H1 (cell line): ENCODE data around the gene CDCA4. TPM values are rescaled to one million over a fixed set of nuclear protein-coding genes. Genes with fewer than 3 reads are reported as not detected.

Source experiments
- CHD7 ChIP-seq: fragments of 300-600 bp; sonication (generic); IDR thresholded peaks from 2 replicates; pipeline ENCODE4 v1.7.1; 2012; ENCODE audit warnings: low read length, moderate library complexity, mild to moderate bottlenecking, inconsistent platforms; ENCODE audit not compliant: insufficient replicate concordance
- polyA plus RNA-seq, 7 experiments: library from polyadenylated mRNA; depleted of rRNA in 3 of 7; stranded (reverse) in 5 of 7; unstranded in 2 of 7; fragments of >200 nt in 5 of 7; fragments of 200-250 nt in 2 of 7; gene quantifications; 1 replicate in 5 of 7; 2 replicates in 1 of 7; 4 replicates in 1 of 7; pipeline versions ENCODE4 v1.2.1 to v1.2.3, GENCODE V29; 2011 to 2013; ENCODE audit warnings: missing spikeins in 2 of 7, mixed read lengths in 2 of 7
- total RNA-seq: library from RNA; stranded (reverse); fragmentation: NEBNext Ultra II Directional; extraction: Animal tissue kit (Norgen Biotek cat#: 25700); gene quantifications from 2 replicates; pipeline ENCODE4 v1.2.1, GENCODE V29; 2021

The CDCA4 gene
- total and polyA plus RNA-seq, 2 of the 8 experiments (the other 6 are each of a cell fraction or from before 2014, with no cell fraction given), result 49.9 to 62.4 TPM

- no peak for TF ChIP-seq CHD7
- TF ChIP-seq, all 59 proteins: peak for 0
Observed at GRCh38 chr14:105053996-105054395, 33.1 kb upstream of the CDCA4 start (continued).
